ENCODE results near the gene UBE2C.

DNA sequence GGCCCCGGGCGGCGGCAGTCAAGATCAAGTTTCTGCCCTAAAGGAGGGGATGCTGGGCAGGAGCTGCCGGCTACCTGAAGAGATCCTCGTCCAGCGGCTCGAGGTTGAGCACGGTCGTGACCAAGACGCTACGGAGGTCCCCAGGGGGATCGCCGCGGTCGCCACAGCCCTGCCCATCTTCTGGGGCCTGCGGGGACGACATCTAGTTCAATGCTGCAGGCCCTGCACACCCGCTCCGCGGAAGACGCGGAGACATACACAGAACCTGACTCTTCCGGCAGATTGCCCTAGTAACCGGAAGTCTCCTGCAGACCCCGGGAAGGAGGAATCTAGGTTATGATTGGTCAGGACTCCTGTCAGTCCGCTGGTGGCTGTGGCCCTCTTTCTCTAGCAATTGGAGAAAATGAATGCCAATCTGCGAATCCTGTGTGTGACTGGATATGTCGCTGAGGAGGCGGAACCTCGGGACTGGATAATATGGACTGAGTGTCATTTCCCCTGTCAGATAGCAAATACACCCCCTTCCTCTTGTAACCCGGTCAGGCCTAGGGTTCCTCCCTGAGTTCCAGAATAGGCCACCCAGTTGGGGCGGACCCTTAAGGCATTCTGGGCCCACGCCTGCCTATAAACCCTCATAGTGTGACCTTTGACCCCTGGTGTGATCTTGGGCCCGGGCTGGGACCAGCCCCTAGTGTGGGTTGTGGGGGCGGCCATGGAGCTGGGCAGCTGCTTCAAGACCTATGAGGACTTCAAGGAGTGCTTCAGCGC, 44.9 kb downstream of the UBE2C start, which contains the start of the genes ACOT8 and ZSWIM3:
- TF ChIP-seq, protein P1, sequence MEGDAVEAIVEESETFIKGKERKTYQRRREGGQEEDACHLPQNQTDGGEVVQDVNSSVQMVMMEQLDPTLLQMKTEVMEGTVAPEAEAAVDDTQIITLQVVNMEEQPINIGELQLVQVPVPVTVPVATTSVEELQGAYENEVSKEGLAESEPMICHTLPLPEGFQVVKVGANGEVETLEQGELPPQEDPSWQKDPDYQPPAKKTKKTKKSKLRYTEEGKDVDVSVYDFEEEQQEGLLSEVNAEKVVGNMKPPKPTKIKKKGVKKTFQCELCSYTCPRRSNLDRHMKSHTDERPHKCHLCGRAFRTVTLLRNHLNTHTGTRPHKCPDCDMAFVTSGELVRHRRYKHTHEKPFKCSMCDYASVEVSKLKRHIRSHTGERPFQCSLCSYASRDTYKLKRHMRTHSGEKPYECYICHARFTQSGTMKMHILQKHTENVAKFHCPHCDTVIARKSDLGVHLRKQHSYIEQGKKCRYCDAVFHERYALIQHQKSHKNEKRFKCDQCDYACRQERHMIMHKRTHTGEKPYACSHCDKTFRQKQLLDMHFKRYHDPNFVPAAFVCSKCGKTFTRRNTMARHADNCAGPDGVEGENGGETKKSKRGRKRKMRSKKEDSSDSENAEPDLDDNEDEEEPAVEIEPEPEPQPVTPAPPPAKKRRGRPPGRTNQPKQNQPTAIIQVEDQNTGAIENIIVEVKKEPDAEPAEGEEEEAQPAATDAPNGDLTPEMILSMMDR (IDR thresholded peaks at IDR 0.05; ENCODE audit: low read depth, low read length, poor library complexity, severe bottlenecking), result no peak
- TF ChIP-seq EZH2phosphoT487 (IDR thresholded peaks at IDR 0.05; ENCODE audit: borderline replicate concordance, low read length), result no peak

Data from DOHH2 (cell line).